ENCODE results near the gene PRPF4. TPM values are rescaled to one million over a fixed set of nuclear protein-coding genes. Genes with fewer than 3 reads are reported as not detected.

The PRPF4 gene
- total RNA-seq, 4 donors from 2014 or later = 13.4 to 20.5 (median 16.5) TPM

GRCh38 chr9:113267911-113268566 lies 7.4 kb upstream of the PRPF4 start:
- Histone ChIP-seq H3K4me3 (no peak overlapping the region), H3K9me3 (no peaks in the 10 kb centered on the region), H3K27ac (no peak overlapping the region), H3K36me3 (peaks cover 0 to 82% of the 10 kb centered on the region in 2 donors), H3K27me3 (no peaks in the 10 kb centered on the region), H3K4me1 (no peaks in the 10 kb centered on the region)
- WGBS, 2 donors (ENCODE audit: low coverage in 1 of 2) = 77% methylated on average over 4 of the region's 4 CpGs; no CpG with 5 or more reads in 1 of the 2 donors
- TF ChIP-seq POLR2AphosphoS5 (IDR thresholded peaks at IDR 0.05) (no peak), POLR2A (IDR thresholded peaks at IDR 0.05) (no peak), EP300 (IDR thresholded peaks at IDR 0.05) (no peak), CTCF (IDR thresholded peaks at IDR 0.05) (no peak)
- no peak for ATAC-seq

DNA sequence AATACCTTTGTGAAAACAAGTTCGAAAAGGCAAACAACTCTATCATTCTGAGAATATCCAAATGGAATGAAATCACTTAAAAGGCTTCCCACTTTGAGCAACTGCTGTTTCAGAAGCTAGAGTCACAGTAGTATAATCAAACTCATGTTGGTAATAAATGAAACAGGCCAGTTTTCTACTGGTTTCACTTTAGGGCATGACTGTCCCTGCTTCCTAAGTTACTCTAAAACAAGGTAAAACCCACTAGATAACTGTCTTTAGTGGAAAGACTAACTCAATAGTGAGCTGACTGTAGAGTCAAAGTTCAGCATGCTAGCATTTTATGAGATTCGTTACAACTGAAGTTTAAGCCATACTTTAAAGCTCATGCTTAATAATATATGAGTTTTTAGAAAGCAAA lies 6.1 kb upstream of the PRPF4 start:
- peaks cover 0 to 85% of the 10 kb centered on the region in 2 donors for H3K36me3 ChIP-seq
- H3K27ac ChIP-seq = no peak overlapping the region
- H3K4me3 ChIP-seq = no peak overlapping the region
- TF ChIP-seq POLR2AphosphoS5 (IDR thresholded peaks at IDR 0.05) (no peak), EP300 (IDR thresholded peaks at IDR 0.05) (no peak), POLR2A (IDR thresholded peaks at IDR 0.05) (no peak), CTCF (IDR thresholded peaks at IDR 0.05) (no peak)
- H3K27me3 ChIP-seq = no peaks in the 10 kb centered on the region
- H3K4me1 ChIP-seq = peaks cover 2 to 7% (median 4%) of the 10 kb centered on the region in 3 donors
- WGBS, 2 donors (ENCODE audit: low coverage in 1 of 2) = 71 to 94% methylated on average over 2 of the region's 2 CpGs
- no peaks in the 10 kb centered on the region for H3K9me3 ChIP-seq
- no peak for ATAC-seq

GRCh38 chr9:113269871-113270270 lies 5.6 kb upstream of the PRPF4 start:
- H3K4me3 ChIP-seq = no peak overlapping the region
- TF ChIP-seq EP300 (IDR thresholded peaks at IDR 0.05) = no peak
- TF ChIP-seq POLR2A (IDR thresholded peaks at IDR 0.05) = no peak
- no peak for TF ChIP-seq CTCF (IDR thresholded peaks at IDR 0.05)
- TF ChIP-seq POLR2AphosphoS5 (IDR thresholded peaks at IDR 0.05) = no peak
- H3K36me3 ChIP-seq = peaks cover 0 to 81% of the 10 kb centered on the region in 2 donors
- peaks cover 2 to 11% (median 5%) of the 10 kb centered on the region in 3 donors for H3K4me1 ChIP-seq
- no peak overlapping the region for H3K27ac ChIP-seq
- 74 to 80% methylated on average over 2 of the region's 2 CpGs for WGBS, 2 donors (ENCODE audit: low coverage in 1 of 2)
- H3K27me3 ChIP-seq = no peaks in the 10 kb centered on the region
- ATAC-seq = no peak
- no peaks in the 10 kb centered on the region for H3K9me3 ChIP-seq

DNA sequence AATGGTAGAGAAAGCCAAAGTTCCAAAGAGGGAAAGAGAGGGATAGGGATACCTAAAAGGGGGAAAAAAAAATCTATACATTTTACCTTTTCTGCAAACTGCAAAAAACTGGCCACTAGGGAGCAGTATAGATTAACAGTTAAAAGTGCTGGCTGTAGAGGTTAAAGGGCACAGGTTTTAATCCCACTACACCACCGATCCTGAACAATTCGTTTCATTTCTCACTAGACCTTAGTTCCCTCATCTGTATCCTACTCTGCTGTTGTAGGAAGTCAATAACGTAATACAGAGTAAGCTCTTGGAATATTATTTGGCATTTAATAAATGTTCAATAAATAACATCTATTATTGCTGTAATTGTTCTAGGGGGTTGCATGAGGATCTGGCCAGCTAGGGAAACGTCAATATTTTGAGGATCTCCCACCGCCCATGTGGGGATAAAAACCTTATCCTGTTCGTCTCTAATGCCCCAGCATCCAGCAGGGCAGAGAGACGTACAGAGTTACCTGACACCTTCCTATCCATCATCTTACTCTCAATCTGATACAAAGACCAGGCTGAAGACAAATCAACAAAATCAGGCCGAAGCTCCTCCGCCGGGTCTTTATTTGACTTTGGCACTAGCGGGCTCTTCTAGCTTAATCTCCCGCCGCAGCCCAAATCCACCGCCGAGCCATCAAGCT lies 843 bp upstream of the PRPF4 start:
- Histone ChIP-seq H3K27ac (peak overlapping the region; percentile 45 to 98 (median 96)), H3K36me3 (peaks cover 0 to 66% of the 10 kb centered on the region in 2 donors), H3K27me3 (no peaks in the 10 kb centered on the region), H3K9me3 (no peaks in the 10 kb centered on the region), H3K4me1 (peaks cover 2 to 37% (median 11%) of the 10 kb centered on the region in 3 donors), H3K4me3 (peak overlapping the region; percentile 52 to 72)
- peak; percentile 0 for ATAC-seq
- TF ChIP-seq CTCF (IDR thresholded peaks at IDR 0.05) = peak; percentile 67 to 73 (median 69)
- no peak for TF ChIP-seq POLR2A (IDR thresholded peaks at IDR 0.05)
- WGBS, 2 donors (ENCODE audit: low coverage in 1 of 2) = 0 to 3% methylated on average over 10 to 11 of the region's 15 CpGs

DNA sequence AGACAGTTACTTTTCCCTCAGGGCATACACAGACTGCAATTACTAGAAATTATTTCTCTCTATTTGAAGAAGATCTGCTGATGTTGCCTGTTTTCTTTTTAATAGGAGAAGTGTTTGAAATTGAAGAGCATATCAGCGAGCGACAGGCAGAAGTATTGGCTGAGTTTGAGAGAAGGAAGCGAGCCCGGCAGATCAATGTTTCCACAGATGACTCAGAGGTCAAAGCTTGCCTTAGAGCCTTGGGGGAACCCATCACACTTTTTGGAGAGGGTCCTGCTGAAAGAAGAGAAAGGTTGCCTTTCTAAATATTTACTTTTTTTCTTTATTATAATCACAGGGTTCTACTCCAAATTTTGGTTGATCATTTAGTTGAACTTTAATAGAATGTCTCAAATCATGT lies 3.4 kb downstream of the PRPF4 start:
- TF ChIP-seq EP300 (IDR thresholded peaks at IDR 0.05) (no peak), POLR2A (IDR thresholded peaks at IDR 0.05) (no peak), CTCF (IDR thresholded peaks at IDR 0.05) (no peak), POLR2AphosphoS5 (IDR thresholded peaks at IDR 0.05) (no peak)
- Histone ChIP-seq H3K4me1 (peaks cover 2 to 35% (median 11%) of the 10 kb centered on the region in 3 donors), H3K27me3 (no peaks in the 10 kb centered on the region), H3K4me3 (no peak overlapping the region), H3K36me3 (peaks cover 11 to 71% of the 10 kb centered on the region in 2 donors), H3K9me3 (no peaks in the 10 kb centered on the region), H3K27ac (no peak overlapping the region)
- ATAC-seq = no peak
- 79 to 84% methylated on average over 2 to 4 of the region's 4 CpGs for WGBS, 2 donors (ENCODE audit: low coverage in 1 of 2)

Data from gastroesophageal sphincter (tissue), 4 donors.